Coronary artery (tissue), 2 donors: ENCODE measurements around the gene LTBP1.
A peak's percentile ranks its signal among the peaks of the same experiment; 100 is the strongest.

Source experiments
- DNase-seq: peaks from one replicate; pipeline ENCODE4 v3.0.0-alpha.2; 2017; ENCODE audit warnings: low spot score
- H3K27ac ChIP-seq, 2 donors: fragments of 200-600 bp; sonication (generic); one replicate each; pipeline ENCODE4 v1.5.1; 2016 to 2019
- H3K4me3 ChIP-seq: fragments of 200-600 bp; sonication (generic); 2 replicates; pipeline ENCODE4 v1.5.1; 2016; ENCODE audit warnings: mild to moderate bottlenecking, moderate library complexity
- TF ChIP-seq, protein P1 (sequence below): fragments of 200-600 bp; sonication (generic); IDR thresholded peaks from one replicate; pipeline ENCODE4 v1.5.1; 2019; ENCODE audit warnings: antibody characterized with exemption

The LTBP1 gene

GRCh38 chr2:33020883-33021282, 74.1 kb downstream of the LTBP1 start:
- TF ChIP-seq, protein P1, sequence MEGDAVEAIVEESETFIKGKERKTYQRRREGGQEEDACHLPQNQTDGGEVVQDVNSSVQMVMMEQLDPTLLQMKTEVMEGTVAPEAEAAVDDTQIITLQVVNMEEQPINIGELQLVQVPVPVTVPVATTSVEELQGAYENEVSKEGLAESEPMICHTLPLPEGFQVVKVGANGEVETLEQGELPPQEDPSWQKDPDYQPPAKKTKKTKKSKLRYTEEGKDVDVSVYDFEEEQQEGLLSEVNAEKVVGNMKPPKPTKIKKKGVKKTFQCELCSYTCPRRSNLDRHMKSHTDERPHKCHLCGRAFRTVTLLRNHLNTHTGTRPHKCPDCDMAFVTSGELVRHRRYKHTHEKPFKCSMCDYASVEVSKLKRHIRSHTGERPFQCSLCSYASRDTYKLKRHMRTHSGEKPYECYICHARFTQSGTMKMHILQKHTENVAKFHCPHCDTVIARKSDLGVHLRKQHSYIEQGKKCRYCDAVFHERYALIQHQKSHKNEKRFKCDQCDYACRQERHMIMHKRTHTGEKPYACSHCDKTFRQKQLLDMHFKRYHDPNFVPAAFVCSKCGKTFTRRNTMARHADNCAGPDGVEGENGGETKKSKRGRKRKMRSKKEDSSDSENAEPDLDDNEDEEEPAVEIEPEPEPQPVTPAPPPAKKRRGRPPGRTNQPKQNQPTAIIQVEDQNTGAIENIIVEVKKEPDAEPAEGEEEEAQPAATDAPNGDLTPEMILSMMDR: no peak
- Histone ChIP-seq H3K27ac (peak overlapping the region; percentile 60 to 84), H3K4me3 (peak overlapping the region; percentile 7)
- no peak for DNase-seq

- DNase-seq: no peak
- TF ChIP-seq, protein P1: no peak
- Histone ChIP-seq H3K4me3 (peak overlapping the region; percentile 52), H3K27ac (peak overlapping the region; percentile 60 to 76)
Measured at GRCh38 chr2:33021542-33022227, 74.9 kb downstream of the LTBP1 start.

DNA sequence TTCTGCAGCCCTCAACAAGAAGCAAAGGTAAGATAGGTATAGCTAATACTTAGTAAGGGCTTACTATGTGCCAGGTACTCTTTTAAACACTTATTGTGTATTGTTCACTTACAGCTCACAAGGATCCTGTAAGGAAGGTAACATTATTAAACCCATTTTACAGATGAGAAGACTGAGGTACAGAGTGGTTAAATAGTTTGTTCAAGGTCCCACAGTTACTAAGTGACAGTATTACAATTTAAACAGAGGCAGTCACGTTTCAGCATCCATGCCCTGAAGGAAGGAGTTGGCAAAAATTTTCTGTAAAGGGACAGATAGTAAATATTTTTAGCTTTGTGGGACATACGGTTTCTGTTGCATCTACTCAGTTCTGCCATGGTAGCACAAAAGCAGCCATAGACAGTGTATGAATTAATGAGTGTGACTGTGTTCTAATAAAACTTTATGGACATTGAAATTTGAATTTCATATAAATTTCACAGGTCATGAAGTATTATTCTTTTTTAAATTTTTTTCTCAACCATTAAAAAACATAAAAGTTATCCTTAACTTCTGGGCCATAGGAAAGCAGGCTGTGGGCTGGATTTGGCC, 75.7 kb downstream of the LTBP1 start:
- DNase-seq: no peak
- TF ChIP-seq, protein P1: no peak
- H3K27ac ChIP-seq: peak overlapping the region; percentile 60 to 76
- no peak overlapping the region for H3K4me3 ChIP-seq

- peak overlapping the region; percentile 60 to 76 for H3K27ac ChIP-seq
Measured at GRCh38 chr2:33022989-33023727, 76.4 kb downstream of the LTBP1 start.

DNA sequence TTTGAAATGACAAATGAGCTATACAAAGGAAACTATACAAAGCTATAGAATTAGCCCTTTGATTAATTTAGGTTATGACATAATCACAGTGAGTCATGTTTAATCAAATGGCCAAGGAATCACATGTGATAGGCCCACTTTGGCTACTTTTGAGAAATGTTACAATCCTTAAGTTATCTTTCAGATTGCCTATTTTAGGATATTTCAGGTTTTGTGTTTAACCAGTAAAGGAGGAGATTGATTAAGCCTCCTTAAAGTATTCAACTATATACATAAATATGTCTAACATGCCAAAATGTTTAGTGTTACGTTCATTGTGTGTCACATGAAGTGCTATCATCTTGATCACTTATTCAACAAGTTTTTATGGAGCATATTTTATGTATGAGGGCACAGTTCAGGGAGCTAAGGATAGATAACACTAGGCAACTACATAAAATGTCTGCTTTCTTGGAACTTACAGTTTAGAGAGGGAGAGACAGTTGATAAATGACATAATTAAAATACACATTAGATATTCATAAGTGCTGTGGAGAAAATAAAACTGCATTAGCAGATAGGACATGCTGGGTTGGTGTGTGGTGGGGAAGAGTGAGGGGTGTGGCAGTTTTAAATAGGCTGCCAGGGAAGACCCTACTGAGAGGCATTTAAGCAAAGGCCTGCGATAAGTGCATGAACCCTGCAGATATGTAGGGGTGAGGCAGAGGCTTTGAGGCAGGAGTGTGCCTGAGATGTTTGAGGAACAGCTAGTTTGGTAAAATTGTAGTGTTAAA, 77.2 kb downstream of the LTBP1 start:
- no peak overlapping the region for H3K4me3 ChIP-seq
- no peak for DNase-seq
- TF ChIP-seq, protein P1: no peak
- H3K27ac ChIP-seq: peak overlapping the region; percentile 10 to 60

More at GRCh38 chr2:33022989-33023727, 76.4 kb downstream of the LTBP1 start:
- TF ChIP-seq, protein P1: no peak
- DNase-seq: no peak
- H3K4me3 ChIP-seq: no peak overlapping the region

DNA sequence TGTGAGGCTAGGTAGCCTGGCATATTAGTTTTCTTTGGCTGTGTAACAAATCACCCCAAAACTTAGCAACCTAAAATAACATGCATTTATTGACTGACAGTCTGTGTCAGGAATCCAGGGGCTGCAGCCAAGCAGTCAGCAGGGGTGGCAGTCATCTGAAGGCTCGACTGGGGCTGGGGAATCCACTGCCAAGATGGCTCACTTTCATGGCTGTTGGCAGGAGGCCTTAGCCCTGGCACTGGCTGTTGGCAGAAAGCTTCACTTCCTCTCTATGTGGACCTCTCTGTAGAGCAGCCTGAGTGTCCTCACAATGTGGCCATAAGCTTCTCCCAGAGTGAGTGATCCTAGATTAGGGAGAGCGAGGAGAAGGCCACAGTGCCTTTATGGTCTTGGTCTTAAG, 78.0 kb downstream of the LTBP1 start:
- Histone ChIP-seq H3K27ac (no peak overlapping the region), H3K4me3 (no peak overlapping the region)
- no peak for DNase-seq
- TF ChIP-seq, protein P1: no peak
